ENCODE results near the gene GNAO1.

DNA sequence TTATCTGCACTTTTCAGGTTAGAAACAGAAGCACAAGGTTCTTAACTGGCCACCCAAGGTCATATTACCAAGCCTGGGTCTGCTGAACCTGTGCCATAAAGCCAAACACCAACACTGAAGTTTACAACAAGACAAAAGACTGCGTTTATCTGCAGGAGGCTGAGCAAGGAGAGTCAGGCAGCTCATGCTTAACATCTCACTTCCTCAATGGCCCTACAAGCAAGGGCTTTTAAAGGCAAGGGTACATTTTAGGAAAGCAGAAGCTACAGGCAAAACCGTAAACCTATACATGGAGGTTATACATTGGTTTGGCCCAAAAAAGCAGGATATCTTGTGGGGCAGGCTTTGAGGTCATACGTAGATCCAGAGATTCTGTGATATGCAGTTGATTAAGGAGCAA, 91.2 kb downstream of the GNAO1 start:
- TF ChIP-seq, protein P1, sequence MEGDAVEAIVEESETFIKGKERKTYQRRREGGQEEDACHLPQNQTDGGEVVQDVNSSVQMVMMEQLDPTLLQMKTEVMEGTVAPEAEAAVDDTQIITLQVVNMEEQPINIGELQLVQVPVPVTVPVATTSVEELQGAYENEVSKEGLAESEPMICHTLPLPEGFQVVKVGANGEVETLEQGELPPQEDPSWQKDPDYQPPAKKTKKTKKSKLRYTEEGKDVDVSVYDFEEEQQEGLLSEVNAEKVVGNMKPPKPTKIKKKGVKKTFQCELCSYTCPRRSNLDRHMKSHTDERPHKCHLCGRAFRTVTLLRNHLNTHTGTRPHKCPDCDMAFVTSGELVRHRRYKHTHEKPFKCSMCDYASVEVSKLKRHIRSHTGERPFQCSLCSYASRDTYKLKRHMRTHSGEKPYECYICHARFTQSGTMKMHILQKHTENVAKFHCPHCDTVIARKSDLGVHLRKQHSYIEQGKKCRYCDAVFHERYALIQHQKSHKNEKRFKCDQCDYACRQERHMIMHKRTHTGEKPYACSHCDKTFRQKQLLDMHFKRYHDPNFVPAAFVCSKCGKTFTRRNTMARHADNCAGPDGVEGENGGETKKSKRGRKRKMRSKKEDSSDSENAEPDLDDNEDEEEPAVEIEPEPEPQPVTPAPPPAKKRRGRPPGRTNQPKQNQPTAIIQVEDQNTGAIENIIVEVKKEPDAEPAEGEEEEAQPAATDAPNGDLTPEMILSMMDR (IDR thresholded peaks at IDR 0.05), result no peak
- TF ChIP-seq POLR2A (IDR thresholded peaks at IDR 0.05), result no peak
